H9 (cell line): ENCODE measurements around the gene TMEM132C. TPM values are rescaled to one million over a fixed set of nuclear protein-coding genes. Genes with fewer than 3 reads are reported as not detected.
A peak's percentile ranks its signal among the peaks of the same experiment; 100 is the strongest.

Source experiments
- DNase-seq: peaks from one replicate; pipeline ENCODE4 v3.0.0-alpha.2; 2017
- H2AFZ ChIP-seq: one replicate; pipeline ENCODE4 v1.6.1; 2013; ENCODE audit warnings: mild to moderate bottlenecking, low read length, control low read depth, moderate library complexity
- H2AK5ac ChIP-seq: 2 replicates; pipeline ENCODE4 v1.6.1; 2013; ENCODE audit warnings: low read length, control low read depth, mixed read lengths; ENCODE audit not compliant: insufficient read length
- H2BK120ac ChIP-seq: one replicate; pipeline ENCODE4 v1.6.1; 2013; ENCODE audit warnings: low read depth, mild to moderate bottlenecking, low read length, control low read depth, inconsistent platforms; ENCODE audit not compliant: poor library complexity, severe bottlenecking
- H2BK12ac ChIP-seq: 2 replicates; pipeline ENCODE4 v1.6.1; 2013; ENCODE audit warnings: low read length, control low read depth, mixed read lengths, low read depth; ENCODE audit not compliant: insufficient read length
- H2BK15ac ChIP-seq: 2 replicates; pipeline ENCODE4 v1.6.1; 2013; ENCODE audit warnings: low read depth, low read length, control low read depth
- H2BK20ac ChIP-seq: one replicate; pipeline ENCODE4 v1.6.1; 2013; ENCODE audit warnings: low read depth, mild to moderate bottlenecking, low read length, control low read depth, inconsistent platforms; ENCODE audit not compliant: poor library complexity, severe bottlenecking
- H2BK5ac ChIP-seq: 2 replicates; pipeline ENCODE4 v1.6.1; 2013; ENCODE audit warnings: low read length, control low read depth, mixed read lengths; ENCODE audit not compliant: insufficient read length
- H3K14ac ChIP-seq: 2 replicates; pipeline ENCODE4 v1.6.1; 2013; ENCODE audit warnings: low read length, control low read depth; ENCODE audit not compliant: insufficient read depth
- H3K18ac ChIP-seq: 2 replicates; pipeline ENCODE4 v1.6.1; 2013; ENCODE audit warnings: low read depth, mild to moderate bottlenecking, mixed read lengths, low read length, control low read depth; ENCODE audit not compliant: insufficient read length
- H3K23ac ChIP-seq: 2 replicates; pipeline ENCODE4 v1.6.1; 2013; ENCODE audit warnings: low read length, control low read depth, mixed read lengths, low read depth; ENCODE audit not compliant: insufficient read length
- H3K23me2 ChIP-seq: 2 replicates; pipeline ENCODE4 v1.6.1; 2013; ENCODE audit warnings: low read depth, mild to moderate bottlenecking, mixed read lengths, low read length, control low read depth; ENCODE audit not compliant: insufficient read length, poor library complexity, severe bottlenecking
- H3K27ac ChIP-seq: 2 replicates; pipeline ENCODE4 v1.5.1; 2013; ENCODE audit warnings: low read length, control low read depth, mixed read lengths, low read depth; ENCODE audit not compliant: insufficient read length
- H3K27me3 ChIP-seq: 2 replicates; pipeline ENCODE4 v1.6.1; 2013; ENCODE audit warnings: low read length, control low read depth, inconsistent platforms; ENCODE audit not compliant: insufficient read depth
- H3K4ac ChIP-seq: 2 replicates; pipeline ENCODE4 v1.6.1; 2013; ENCODE audit warnings: low read depth, mild to moderate bottlenecking, control low read depth, inconsistent platforms, low read length, moderate library complexity
- H3K4me1 ChIP-seq: 2 replicates; pipeline ENCODE4 v1.6.1; 2013; ENCODE audit warnings: low read length, control low read depth, inconsistent platforms; ENCODE audit not compliant: insufficient read depth
- H3K4me2 ChIP-seq: 2 replicates; pipeline ENCODE4 v1.6.1; 2013; ENCODE audit warnings: low read length, control low read depth, mixed read lengths; ENCODE audit not compliant: insufficient read length, insufficient read depth
- H3K56ac ChIP-seq: 2 replicates; pipeline ENCODE4 v1.6.1; 2013; ENCODE audit warnings: low read depth, mild to moderate bottlenecking, mixed read lengths, low read length, control low read depth; ENCODE audit not compliant: insufficient read length
- H3K79me1 ChIP-seq: 2 replicates; pipeline ENCODE4 v1.6.1; 2013; ENCODE audit warnings: low read depth, mild to moderate bottlenecking, moderate library complexity, low read length, control low read depth, inconsistent platforms; ENCODE audit not compliant: insufficient read depth, poor library complexity, severe bottlenecking
- H3K79me2 ChIP-seq: 2 replicates; pipeline ENCODE4 v1.6.1; 2013; ENCODE audit warnings: low read length, control low read depth, inconsistent platforms; ENCODE audit not compliant: insufficient read depth
- H3K9ac ChIP-seq: 2 replicates; pipeline ENCODE4 v1.6.1; 2013; ENCODE audit warnings: low read length, control low read depth, mixed read lengths; ENCODE audit not compliant: insufficient read length; ENCODE audit errors: extremely low read depth
- H3K9me3 ChIP-seq: one replicate; pipeline ENCODE4 v1.6.1; 2013; ENCODE audit warnings: low read depth, low read length, inconsistent platforms; ENCODE audit not compliant: control insufficient read depth
- H3T11ph ChIP-seq: one replicate; pipeline ENCODE4 v1.6.1; 2013; ENCODE audit warnings: mild to moderate bottlenecking, low read length, control low read depth, inconsistent platforms
- H4K20me1 ChIP-seq: one replicate; pipeline ENCODE4 v1.6.1; 2013; ENCODE audit not compliant: control insufficient read depth, insufficient read length, insufficient read depth
- H4K5ac ChIP-seq: 2 replicates; pipeline ENCODE4 v1.6.1; 2013; ENCODE audit warnings: low read depth, mild to moderate bottlenecking, mixed read lengths, low read length, control low read depth; ENCODE audit not compliant: insufficient read length
- H4K8ac ChIP-seq: replicated peaks from 2 replicates; pipeline ENCODE4 v1.6.1; 2013; ENCODE audit warnings: low read length, control low read depth, mixed read lengths, low read depth; ENCODE audit not compliant: insufficient read length
- H4K91ac ChIP-seq: 2 replicates; pipeline ENCODE4 v1.6.1; 2013; ENCODE audit warnings: low read depth, mild to moderate bottlenecking, moderate library complexity, mixed read lengths, low read length, control low read depth; ENCODE audit not compliant: insufficient read length
- H3K27ac Mint-ChIP-seq, 3 experiments: 2 replicates in 2 of 3; 3 replicates in 1 of 3; pipeline ENCODE4 v1.8.0; 2020 to 2021; ENCODE audit warnings: mixed read lengths in 3 of 3, mild to moderate bottlenecking in 1 of 3, moderate library complexity in 1 of 3
- H3K27me3 Mint-ChIP-seq: 2 replicates; pipeline ENCODE4 v1.8.0; 2021; ENCODE audit warnings: low read depth, mild to moderate bottlenecking, moderate library complexity, mixed read lengths
- H3K36me3 Mint-ChIP-seq, 3 experiments: 2 replicates in 2 of 3; 3 replicates in 1 of 3; pipeline ENCODE4 v1.8.0; 2020 to 2021; ENCODE audit warnings: low read depth in 3 of 3, mixed read lengths in 3 of 3; ENCODE audit not compliant: insufficient read depth in 1 of 3
- H3K4me1 Mint-ChIP-seq, 2 experiments: 2 replicates each; pipeline ENCODE4 v1.8.0; 2020; ENCODE audit warnings: mixed read lengths in 2 of 2
- H3K4me3 Mint-ChIP-seq, 2 experiments: 2 replicates in 1 of 2; 3 replicates in 1 of 2; pipeline ENCODE4 v1.8.0; 2020 to 2021; ENCODE audit warnings: mild to moderate bottlenecking in 2 of 2, mixed read lengths in 2 of 2, moderate library complexity in 1 of 2
- H3K9me3 Mint-ChIP-seq, 2 experiments: 2 replicates in 1 of 2; 3 replicates in 1 of 2; pipeline ENCODE4 v1.8.0; 2020; ENCODE audit warnings: mild to moderate bottlenecking in 2 of 2, mixed read lengths in 2 of 2, moderate library complexity in 1 of 2
- WGBS: extraction: QIAGEN DNeasy Blood & Tissue Kit; methylation state at CpG from one replicate; pipeline ENCODE4 v1.1.7; 2013; ENCODE audit warnings: missing lambda C conversion rate, low lambda C conversion rate, mixed read lengths; ENCODE audit not compliant: insufficient read length; ENCODE audit errors: extremely low coverage; 5-methylcytosine and 5-hydroxymethylcytosine counted together
- total RNA-seq: library from RNA; stranded (reverse); gene quantifications from 2 replicates; pipeline ENCODE4 v1.2.1, GENCODE V29; 2021
- TF ChIP-seq, protein P1 (sequence below): fragments of 200-600 bp; sonication (generic); conservative IDR thresholded peaks from 3 replicates; pipeline ENCODE4 v1.8.0; 2021; ENCODE audit warnings: antibody characterized with exemption, mild to moderate bottlenecking

TMEM132C gene
- total RNA-seq, 1 experiment from 2014 or later, result 0.22 TPM

GRCh38 chr12:128617304-128617833 lies 350.4 kb downstream of the TMEM132C start:
- Mint-ChIP-seq H3K4me1 (peaks cover 17 to 19% of the 10 kb centered on the region in 2 experiments), H3K4me3 (peak overlapping the region in 1 of 2 experiments; percentile 34; a peak in 2 of 5 replicates), H3K27me3 (peaks cover 25% of the 10 kb centered on the region), H3K9me3 (peaks cover 0 to 2% of the 10 kb centered on the region in 2 experiments; a peak in 3 of 5 replicates), H3K36me3 (peaks cover 0 to 5% (median 0%) of the 10 kb centered on the region in 3 experiments; a peak in 1 of 7 replicates), H3K27ac (no peak overlapping the region)
- no peak for DNase-seq
- H2BK120ac ChIP-seq, result no peak overlapping the region
- no peak overlapping the region for H2BK15ac ChIP-seq
- H3K9ac ChIP-seq, result no peak overlapping the region
- H4K5ac ChIP-seq, result no peak overlapping the region
- H2BK5ac ChIP-seq, result no peak overlapping the region
- peaks cover 7% of the 10 kb centered on the region; the same call in 1 of the 2 replicates for H3K4me1 ChIP-seq
- no peak overlapping the region for H3T11ph ChIP-seq
- WGBS, result no CpG with 5 or more reads among the region's 2 CpGs
- no peak overlapping the region for H4K91ac ChIP-seq
- no peak overlapping the region for H4K8ac ChIP-seq
- no peak overlapping the region for H3K4me2 ChIP-seq
- H3K23ac ChIP-seq, result no peak overlapping the region
- no peak overlapping the region for H2AK5ac ChIP-seq
- no peak overlapping the region for H2AFZ ChIP-seq
- no peaks in the 10 kb centered on the region for H3K9me3 ChIP-seq
- H3K23me2 ChIP-seq, result no peaks in the 10 kb centered on the region
- no peak overlapping the region for H3K27ac ChIP-seq
- H3K79me1 ChIP-seq, result no peaks in the 10 kb centered on the region
- H3K14ac ChIP-seq, result no peak overlapping the region
- H3K18ac ChIP-seq, result no peak overlapping the region
- no peaks in the 10 kb centered on the region for H4K20me1 ChIP-seq
- TF ChIP-seq, protein P1, sequence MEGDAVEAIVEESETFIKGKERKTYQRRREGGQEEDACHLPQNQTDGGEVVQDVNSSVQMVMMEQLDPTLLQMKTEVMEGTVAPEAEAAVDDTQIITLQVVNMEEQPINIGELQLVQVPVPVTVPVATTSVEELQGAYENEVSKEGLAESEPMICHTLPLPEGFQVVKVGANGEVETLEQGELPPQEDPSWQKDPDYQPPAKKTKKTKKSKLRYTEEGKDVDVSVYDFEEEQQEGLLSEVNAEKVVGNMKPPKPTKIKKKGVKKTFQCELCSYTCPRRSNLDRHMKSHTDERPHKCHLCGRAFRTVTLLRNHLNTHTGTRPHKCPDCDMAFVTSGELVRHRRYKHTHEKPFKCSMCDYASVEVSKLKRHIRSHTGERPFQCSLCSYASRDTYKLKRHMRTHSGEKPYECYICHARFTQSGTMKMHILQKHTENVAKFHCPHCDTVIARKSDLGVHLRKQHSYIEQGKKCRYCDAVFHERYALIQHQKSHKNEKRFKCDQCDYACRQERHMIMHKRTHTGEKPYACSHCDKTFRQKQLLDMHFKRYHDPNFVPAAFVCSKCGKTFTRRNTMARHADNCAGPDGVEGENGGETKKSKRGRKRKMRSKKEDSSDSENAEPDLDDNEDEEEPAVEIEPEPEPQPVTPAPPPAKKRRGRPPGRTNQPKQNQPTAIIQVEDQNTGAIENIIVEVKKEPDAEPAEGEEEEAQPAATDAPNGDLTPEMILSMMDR, result no peak
- H3K56ac ChIP-seq, result no peak overlapping the region
- H3K4ac ChIP-seq, result no peak overlapping the region
- H3K79me2 ChIP-seq, result no peaks in the 10 kb centered on the region
- no peak overlapping the region for H2BK20ac ChIP-seq
- H2BK12ac ChIP-seq, result no peak overlapping the region
- no peaks in the 10 kb centered on the region for H3K27me3 ChIP-seq
